CD4-positive, alpha-beta T cell treated with Interleukin-4 for 4 hours (primary cell): ENCODE measurements around the gene XKR7.

ENCODE experiments used
- DNase-seq: peaks from one replicate; pipeline ENCODE4 v3.0.0-alpha.2; 2020

The XKR7 gene

GRCh38 chr20:31981784-31982183 lies 13.8 kb downstream of the XKR7 start:
- no peak for DNase-seq

- DNase-seq: no peak
Measured at GRCh38 chr20:31984981-31985471, 17.1 kb downstream of the XKR7 start.

- DNase-seq: no peak
Measured at GRCh38 chr20:31987744-31988143, 19.8 kb downstream of the XKR7 start.

- DNase-seq: no peak
Measured at GRCh38 chr20:31988430-31989015, 20.6 kb downstream of the XKR7 start.

GRCh38 chr20:31989030-31989645 lies 21.2 kb downstream of the XKR7 start:
- DNase-seq: no peak

GRCh38 chr20:31990641-31991338 lies 22.8 kb downstream of the XKR7 start:
- DNase-seq: no peak

GRCh38 chr20:31991339-31991705 lies 23.4 kb downstream of the XKR7 start:
- DNase-seq: no peak

- no peak for DNase-seq
Measured at GRCh38 chr20:31992086-31992485, 24.1 kb downstream of the XKR7 start.

GRCh38 chr20:31996996-31997395 lies 29.0 kb downstream of the XKR7 start:
- DNase-seq: no peak

- no peak for DNase-seq
Measured at GRCh38 chr20:31998246-31998645, 30.3 kb downstream of the XKR7 start.

- no peak for DNase-seq
Measured at GRCh38 chr20:32003325-32003724, 35.4 kb downstream of the XKR7 start.

- DNase-seq: no peak
Measured at GRCh38 chr20:32004963-32005362, 37.0 kb downstream of the XKR7 start.

- no peak for DNase-seq
Measured at GRCh38 chr20:32006053-32006452, 38.1 kb downstream of the XKR7 start.

GRCh38 chr20:32006841-32007786 lies 39.2 kb downstream of the XKR7 start:
- DNase-seq: no peak

- no peak for DNase-seq
Measured at GRCh38 chr20:32007787-32008616, 40.1 kb downstream of the XKR7 start.

GRCh38 chr20:32009564-32009963 lies 41.6 kb downstream of the XKR7 start:
- no peak for DNase-seq

- no peak for DNase-seq
Measured at GRCh38 chr20:32010101-32010500, 42.1 kb downstream of the XKR7 start, which contains the start of gene CCM2L. TSS of gene CCM2L (plus strand) at chr20:32010438. CDS start at chr20:32010455, 17 bp downstream.

GRCh38 chr20:32010666-32011065 lies 42.7 kb downstream of the XKR7 start:
- no peak for DNase-seq

- no peak for DNase-seq
Measured at GRCh38 chr20:32012159-32012688, 44.3 kb downstream of the XKR7 start.

- DNase-seq: no peak
Measured at GRCh38 chr20:32013326-32013725, 45.4 kb downstream of the XKR7 start.

GRCh38 chr20:32017711-32018251 lies 49.8 kb downstream of the XKR7 start:
- peak; percentile 31 for DNase-seq
